ENCODE results near the gene MSRB1. TPM values are rescaled to one million over a fixed set of nuclear protein-coding genes. Genes with fewer than 3 reads are reported as not detected.
A peak's percentile ranks its signal among the peaks of the same experiment; 100 is the strongest.

MSRB1 gene
- total and polyA plus RNA-seq, 2 of the 13 experiments (the other 11 are each of a cell fraction or from before 2014, with no cell fraction given), result 32.1 to 75.4 TPM

DNA sequence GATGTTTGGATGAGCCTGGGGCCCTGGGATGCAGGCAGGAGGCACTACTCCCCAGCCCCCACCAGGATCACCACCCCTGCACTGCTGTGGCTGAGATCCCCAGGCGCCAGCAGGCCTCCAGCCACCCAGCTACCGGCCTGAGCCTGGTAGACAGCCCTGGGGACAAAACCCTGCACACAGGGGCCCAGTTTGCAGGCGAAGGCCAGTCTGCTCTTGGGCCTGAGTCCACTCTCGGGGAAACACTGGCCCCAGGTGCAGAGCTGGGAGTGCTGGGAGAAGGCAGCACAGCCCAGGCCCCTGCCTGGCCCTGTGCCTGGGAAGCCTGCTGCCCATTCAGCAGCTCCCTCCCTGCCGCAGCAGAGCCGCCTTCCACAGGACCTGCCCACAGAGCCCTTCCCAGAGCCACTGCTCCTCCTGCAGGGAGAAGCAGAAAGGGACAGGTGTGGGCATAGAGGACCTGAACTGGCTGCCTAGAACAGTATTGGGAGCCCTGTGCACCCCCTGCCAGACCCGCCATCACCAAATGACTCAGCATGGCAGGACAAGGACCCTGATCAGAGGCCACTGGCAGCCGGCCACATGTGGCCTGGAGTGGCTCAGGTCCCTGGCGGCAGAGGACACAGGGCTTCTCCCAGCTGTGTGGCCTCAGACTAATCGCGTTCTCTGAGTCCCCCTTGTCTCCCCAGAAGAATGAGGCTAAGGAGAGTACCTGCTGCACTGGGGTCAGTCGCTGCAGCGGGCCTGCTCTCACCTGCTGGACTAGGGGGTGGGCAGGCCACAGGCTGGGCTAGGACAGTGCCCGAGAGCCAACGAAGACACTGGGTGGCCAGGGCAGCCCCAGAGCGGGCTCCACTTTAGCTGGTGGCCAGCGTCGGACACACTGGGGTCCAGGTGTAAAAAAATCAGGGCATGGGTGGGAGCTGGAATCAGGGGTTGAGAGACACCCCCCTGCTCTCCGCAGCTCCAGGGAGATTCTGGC, 10.7 kb downstream of the MSRB1 start (continued):
- no peak for TF ChIP-seq EZH2 (conservative IDR thresholded peaks at IDR 0.05; ENCODE audit: low read depth, low read length)
- no peak for TF ChIP-seq KLF12 (CRISPR knock-in tag; IDR thresholded peaks at IDR 0.05; ENCODE audit: borderline replicate concordance)
- no peak for TF ChIP-seq NFKBIZ (CRISPR knock-in tag; IDR thresholded peaks at IDR 0.05)
- TF ChIP-seq HOXA9 (CRISPR knock-in tag; IDR thresholded peaks at IDR 0.05; ENCODE audit: borderline replicate concordance), result no peak
- no peak for TF ChIP-seq ZNF235 (CRISPR knock-in tag; IDR thresholded peaks at IDR 0.05; ENCODE audit: borderline replicate concordance)
- TF ChIP-seq, protein P1, sequence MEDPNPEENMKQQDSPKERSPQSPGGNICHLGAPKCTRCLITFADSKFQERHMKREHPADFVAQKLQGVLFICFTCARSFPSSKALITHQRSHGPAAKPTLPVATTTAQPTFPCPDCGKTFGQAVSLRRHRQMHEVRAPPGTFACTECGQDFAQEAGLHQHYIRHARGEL (CRISPR knock-in tag; IDR thresholded peaks at IDR 0.05), result no peak
- TF ChIP-seq MBNL3 (CRISPR knock-in tag; conservative IDR thresholded peaks at IDR 0.05), result no peak
- TF ChIP-seq ZNF678 (CRISPR knock-in tag; IDR thresholded peaks at IDR 0.05), result no peak
- TF ChIP-seq, protein P2, sequence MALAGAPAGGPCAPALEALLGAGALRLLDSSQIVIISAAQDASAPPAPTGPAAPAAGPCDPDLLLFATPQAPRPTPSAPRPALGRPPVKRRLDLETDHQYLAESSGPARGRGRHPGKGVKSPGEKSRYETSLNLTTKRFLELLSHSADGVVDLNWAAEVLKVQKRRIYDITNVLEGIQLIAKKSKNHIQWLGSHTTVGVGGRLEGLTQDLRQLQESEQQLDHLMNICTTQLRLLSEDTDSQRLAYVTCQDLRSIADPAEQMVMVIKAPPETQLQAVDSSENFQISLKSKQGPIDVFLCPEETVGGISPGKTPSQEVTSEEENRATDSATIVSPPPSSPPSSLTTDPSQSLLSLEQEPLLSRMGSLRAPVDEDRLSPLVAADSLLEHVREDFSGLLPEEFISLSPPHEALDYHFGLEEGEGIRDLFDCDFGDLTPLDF (CRISPR knock-in tag; IDR thresholded peaks at IDR 0.05), result no peak
- no peak for TF ChIP-seq HOXA5 (CRISPR knock-in tag; IDR thresholded peaks at IDR 0.05)
- no peak for TF ChIP-seq ESRRA (CRISPR knock-in tag; IDR thresholded peaks at IDR 0.05; ENCODE audit: low read depth)
- TF ChIP-seq, protein P3, sequence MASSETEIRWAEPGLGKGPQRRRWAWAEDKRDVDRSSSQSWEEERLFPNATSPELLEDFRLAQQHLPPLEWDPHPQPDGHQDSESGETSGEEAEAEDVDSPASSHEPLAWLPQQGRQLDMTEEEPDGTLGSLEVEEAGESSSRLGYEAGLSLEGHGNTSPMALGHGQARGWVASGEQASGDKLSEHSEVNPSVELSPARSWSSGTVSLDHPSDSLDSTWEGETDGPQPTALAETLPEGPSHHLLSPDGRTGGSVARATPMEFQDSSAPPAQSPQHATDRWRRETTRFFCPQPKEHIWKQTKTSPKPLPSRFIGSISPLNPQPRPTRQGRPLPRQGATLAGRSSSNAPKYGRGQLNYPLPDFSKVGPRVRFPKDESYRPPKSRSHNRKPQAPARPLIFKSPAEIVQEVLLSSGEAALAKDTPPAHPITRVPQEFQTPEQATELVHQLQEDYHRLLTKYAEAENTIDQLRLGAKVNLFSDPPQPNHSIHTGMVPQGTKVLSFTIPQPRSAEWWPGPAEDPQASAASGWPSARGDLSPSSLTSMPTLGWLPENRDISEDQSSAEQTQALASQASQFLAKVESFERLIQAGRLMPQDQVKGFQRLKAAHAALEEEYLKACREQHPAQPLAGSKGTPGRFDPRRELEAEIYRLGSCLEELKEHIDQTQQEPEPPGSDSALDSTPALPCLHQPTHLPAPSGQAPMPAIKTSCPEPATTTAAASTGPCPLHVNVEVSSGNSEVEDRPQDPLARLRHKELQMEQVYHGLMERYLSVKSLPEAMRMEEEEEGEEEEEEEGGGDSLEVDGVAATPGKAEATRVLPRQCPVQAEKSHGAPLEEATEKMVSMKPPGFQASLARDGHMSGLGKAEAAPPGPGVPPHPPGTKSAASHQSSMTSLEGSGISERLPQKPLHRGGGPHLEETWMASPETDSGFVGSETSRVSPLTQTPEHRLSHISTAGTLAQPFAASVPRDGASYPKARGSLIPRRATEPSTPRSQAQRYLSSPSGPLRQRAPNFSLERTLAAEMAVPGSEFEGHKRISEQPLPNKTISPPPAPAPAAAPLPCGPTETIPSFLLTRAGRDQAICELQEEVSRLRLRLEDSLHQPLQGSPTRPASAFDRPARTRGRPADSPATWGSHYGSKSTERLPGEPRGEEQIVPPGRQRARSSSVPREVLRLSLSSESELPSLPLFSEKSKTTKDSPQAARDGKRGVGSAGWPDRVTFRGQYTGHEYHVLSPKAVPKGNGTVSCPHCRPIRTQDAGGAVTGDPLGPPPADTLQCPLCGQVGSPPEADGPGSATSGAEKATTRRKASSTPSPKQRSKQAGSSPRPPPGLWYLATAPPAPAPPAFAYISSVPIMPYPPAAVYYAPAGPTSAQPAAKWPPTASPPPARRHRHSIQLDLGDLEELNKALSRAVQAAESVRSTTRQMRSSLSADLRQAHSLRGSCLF (CRISPR knock-in tag; IDR thresholded peaks at IDR 0.05; ENCODE audit: borderline replicate concordance), result no peak
- no peak for TF ChIP-seq ZFYVE20 (CRISPR knock-in tag; IDR thresholded peaks at IDR 0.05; ENCODE audit: borderline replicate concordance, low read depth)
- TF ChIP-seq, protein P4, sequence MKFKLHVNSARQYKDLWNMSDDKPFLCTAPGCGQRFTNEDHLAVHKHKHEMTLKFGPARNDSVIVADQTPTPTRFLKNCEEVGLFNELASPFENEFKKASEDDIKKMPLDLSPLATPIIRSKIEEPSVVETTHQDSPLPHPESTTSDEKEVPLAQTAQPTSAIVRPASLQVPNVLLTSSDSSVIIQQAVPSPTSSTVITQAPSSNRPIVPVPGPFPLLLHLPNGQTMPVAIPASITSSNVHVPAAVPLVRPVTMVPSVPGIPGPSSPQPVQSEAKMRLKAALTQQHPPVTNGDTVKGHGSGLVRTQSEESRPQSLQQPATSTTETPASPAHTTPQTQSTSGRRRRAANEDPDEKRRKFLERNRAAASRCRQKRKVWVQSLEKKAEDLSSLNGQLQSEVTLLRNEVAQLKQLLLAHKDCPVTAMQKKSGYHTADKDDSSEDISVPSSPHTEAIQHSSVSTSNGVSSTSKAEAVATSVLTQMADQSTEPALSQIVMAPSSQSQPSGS (CRISPR knock-in tag; IDR thresholded peaks at IDR 0.05), result 0 out of 2 replicates have a peak, but pooled peaks have one; percentile 25
- no peak for TF ChIP-seq HHEX (CRISPR knock-in tag; IDR thresholded peaks at IDR 0.05)
- no peak; the same call in 1 of the 2 replicates for TF ChIP-seq HES4 (CRISPR knock-in tag; IDR thresholded peaks at IDR 0.05; ENCODE audit: borderline replicate concordance)
- peak; percentile 23; the same call in 1 of the 2 replicates for TF ChIP-seq SMC3 (IDR thresholded peaks at IDR 0.05; ENCODE audit: low read length)
- TF ChIP-seq SALL2 (CRISPR knock-in tag; IDR thresholded peaks at IDR 0.05), result no peak
- TF ChIP-seq EEA1 (CRISPR knock-in tag; IDR thresholded peaks at IDR 0.05; ENCODE audit: borderline replicate concordance), result no peak

All from HepG2 (cell line).